ENCODE measurements around the gene DNAJC19.

DNA sequence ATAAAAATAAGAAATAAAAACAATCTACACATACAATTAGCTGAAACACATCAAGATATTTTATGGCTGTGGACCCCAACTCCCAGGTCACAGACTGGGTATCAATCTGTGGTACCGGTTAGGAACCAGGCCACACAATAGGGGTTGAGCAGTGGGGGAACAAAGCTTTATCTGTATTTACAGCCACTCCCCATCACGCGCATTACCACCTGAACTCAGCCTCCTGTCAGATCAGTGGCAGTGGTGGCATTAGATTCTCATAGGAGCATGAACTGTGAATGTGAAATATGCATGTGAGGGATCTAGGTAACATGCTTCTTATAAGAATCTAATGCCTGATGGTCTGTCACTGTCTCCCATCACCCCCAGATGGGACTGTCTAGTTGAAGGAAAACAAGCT, 17.7 kb upstream of the DNAJC19 start:
- TF ChIP-seq, protein P1, sequence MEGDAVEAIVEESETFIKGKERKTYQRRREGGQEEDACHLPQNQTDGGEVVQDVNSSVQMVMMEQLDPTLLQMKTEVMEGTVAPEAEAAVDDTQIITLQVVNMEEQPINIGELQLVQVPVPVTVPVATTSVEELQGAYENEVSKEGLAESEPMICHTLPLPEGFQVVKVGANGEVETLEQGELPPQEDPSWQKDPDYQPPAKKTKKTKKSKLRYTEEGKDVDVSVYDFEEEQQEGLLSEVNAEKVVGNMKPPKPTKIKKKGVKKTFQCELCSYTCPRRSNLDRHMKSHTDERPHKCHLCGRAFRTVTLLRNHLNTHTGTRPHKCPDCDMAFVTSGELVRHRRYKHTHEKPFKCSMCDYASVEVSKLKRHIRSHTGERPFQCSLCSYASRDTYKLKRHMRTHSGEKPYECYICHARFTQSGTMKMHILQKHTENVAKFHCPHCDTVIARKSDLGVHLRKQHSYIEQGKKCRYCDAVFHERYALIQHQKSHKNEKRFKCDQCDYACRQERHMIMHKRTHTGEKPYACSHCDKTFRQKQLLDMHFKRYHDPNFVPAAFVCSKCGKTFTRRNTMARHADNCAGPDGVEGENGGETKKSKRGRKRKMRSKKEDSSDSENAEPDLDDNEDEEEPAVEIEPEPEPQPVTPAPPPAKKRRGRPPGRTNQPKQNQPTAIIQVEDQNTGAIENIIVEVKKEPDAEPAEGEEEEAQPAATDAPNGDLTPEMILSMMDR (IDR thresholded peaks at IDR 0.05; ENCODE audit: poor library complexity), result no peak
- no peak for TF ChIP-seq EZH2 (IDR thresholded peaks at IDR 0.05; ENCODE audit: borderline replicate concordance)
